Suppressor macrophage (primary cell): ENCODE results near the gene ALK.
A peak's percentile ranks its signal among the peaks of the same experiment; 100 is the strongest.

Experiments
- DNase-seq, 4 experiments: peaks; one replicate each; pipeline ENCODE4 v3.0.0-alpha.2; 2020 to 2022

Gene ALK

GRCh38 chr2:29443627-29444026 lies 477.8 kb downstream of the ALK start:
- DNase-seq, result peak; percentile 53 to 82 (median 71)

- DNase-seq, result no peak
These were observed 478.2 kb downstream of the ALK start for GRCh38 chr2:29443151-29443550.

GRCh38 chr2:29440921-29441623 lies 480.3 kb downstream of the ALK start:
- DNase-seq, result no peak

- no peak for DNase-seq
These were observed 487.5 kb downstream of the ALK start for GRCh38 chr2:29433920-29434319.

GRCh38 chr2:29433128-29433527 lies 488.3 kb downstream of the ALK start:
- DNase-seq, result no peak

- no peak for DNase-seq
These were observed 489.9 kb downstream of the ALK start for GRCh38 chr2:29431485-29431884.

- DNase-seq, result no peak
These were observed 490.8 kb downstream of the ALK start for GRCh38 chr2:29430382-29431112.

GRCh38 chr2:29426354-29426753 lies 495.0 kb downstream of the ALK start:
- no peak for DNase-seq

GRCh38 chr2:29425866-29426265 lies 495.5 kb downstream of the ALK start:
- peak; percentile 25 to 68 (median 41) for DNase-seq

- peak in 3 of 4 experiments; percentile 34 to 52 (median 49) for DNase-seq
These were observed 498.2 kb downstream of the ALK start for GRCh38 chr2:29423061-29423666.

GRCh38 chr2:29420999-29421782 lies 500.2 kb downstream of the ALK start:
- no peak for DNase-seq

GRCh38 chr2:29420464-29420863 lies 500.9 kb downstream of the ALK start:
- DNase-seq, result no peak

GRCh38 chr2:29417630-29418029 lies 503.8 kb downstream of the ALK start:
- DNase-seq, result no peak

GRCh38 chr2:29412197-29412925 lies 509.0 kb downstream of the ALK start:
- DNase-seq, result no peak

GRCh38 chr2:29405707-29406106 lies 515.7 kb downstream of the ALK start:
- DNase-seq, result no peak

GRCh38 chr2:29405266-29405665 lies 516.1 kb downstream of the ALK start:
- DNase-seq, result no peak

- no peak for DNase-seq
These were observed 519.4 kb downstream of the ALK start for GRCh38 chr2:29401994-29402393.

GRCh38 chr2:29400930-29401653 lies 520.3 kb downstream of the ALK start:
- no peak for DNase-seq

- no peak for DNase-seq
These were observed 522.8 kb downstream of the ALK start for GRCh38 chr2:29398384-29399237.

GRCh38 chr2:29397713-29398112 lies 523.7 kb downstream of the ALK start:
- no peak for DNase-seq

- no peak for DNase-seq
These were observed 524.3 kb downstream of the ALK start for GRCh38 chr2:29397039-29397438.
